ENCODE data around the gene TMEM128. TPM values are rescaled to one million over a fixed set of nuclear protein-coding genes. Genes with fewer than 3 reads are reported as not detected.

TMEM128 gene
- polyA plus RNA-seq, 1 experiment = 44.0 TPM

- Histone ChIP-seq H3K9me3 (ENCODE audit: control insufficient read depth, insufficient read depth, low read length) (peaks cover 7% of the 10 kb centered on the region; the same call in 1 of the 2 replicates), H3K4me3 (ENCODE audit: low read depth, low read length) (no peak overlapping the region), H3K27ac (ENCODE audit: low read depth, low read length) (no peak overlapping the region), H3K27me3 (ENCODE audit: control insufficient read depth, insufficient read depth, low read length) (peaks cover 39% of the 10 kb centered on the region)
- DNase-seq (ENCODE audit: low read depth, low spot score) = no peak
- CTCF ChIA-PET = no interaction called here
- POLR2A ChIA-PET = no interaction called here
- TF ChIP-seq, protein P1, sequence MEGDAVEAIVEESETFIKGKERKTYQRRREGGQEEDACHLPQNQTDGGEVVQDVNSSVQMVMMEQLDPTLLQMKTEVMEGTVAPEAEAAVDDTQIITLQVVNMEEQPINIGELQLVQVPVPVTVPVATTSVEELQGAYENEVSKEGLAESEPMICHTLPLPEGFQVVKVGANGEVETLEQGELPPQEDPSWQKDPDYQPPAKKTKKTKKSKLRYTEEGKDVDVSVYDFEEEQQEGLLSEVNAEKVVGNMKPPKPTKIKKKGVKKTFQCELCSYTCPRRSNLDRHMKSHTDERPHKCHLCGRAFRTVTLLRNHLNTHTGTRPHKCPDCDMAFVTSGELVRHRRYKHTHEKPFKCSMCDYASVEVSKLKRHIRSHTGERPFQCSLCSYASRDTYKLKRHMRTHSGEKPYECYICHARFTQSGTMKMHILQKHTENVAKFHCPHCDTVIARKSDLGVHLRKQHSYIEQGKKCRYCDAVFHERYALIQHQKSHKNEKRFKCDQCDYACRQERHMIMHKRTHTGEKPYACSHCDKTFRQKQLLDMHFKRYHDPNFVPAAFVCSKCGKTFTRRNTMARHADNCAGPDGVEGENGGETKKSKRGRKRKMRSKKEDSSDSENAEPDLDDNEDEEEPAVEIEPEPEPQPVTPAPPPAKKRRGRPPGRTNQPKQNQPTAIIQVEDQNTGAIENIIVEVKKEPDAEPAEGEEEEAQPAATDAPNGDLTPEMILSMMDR (IDR thresholded peaks at IDR 0.05; ENCODE audit: low read depth, low read length) = no peak
These were observed 20.3 kb downstream of the TMEM128 start for GRCh38 chr4:4227510-4228355.

DNA sequence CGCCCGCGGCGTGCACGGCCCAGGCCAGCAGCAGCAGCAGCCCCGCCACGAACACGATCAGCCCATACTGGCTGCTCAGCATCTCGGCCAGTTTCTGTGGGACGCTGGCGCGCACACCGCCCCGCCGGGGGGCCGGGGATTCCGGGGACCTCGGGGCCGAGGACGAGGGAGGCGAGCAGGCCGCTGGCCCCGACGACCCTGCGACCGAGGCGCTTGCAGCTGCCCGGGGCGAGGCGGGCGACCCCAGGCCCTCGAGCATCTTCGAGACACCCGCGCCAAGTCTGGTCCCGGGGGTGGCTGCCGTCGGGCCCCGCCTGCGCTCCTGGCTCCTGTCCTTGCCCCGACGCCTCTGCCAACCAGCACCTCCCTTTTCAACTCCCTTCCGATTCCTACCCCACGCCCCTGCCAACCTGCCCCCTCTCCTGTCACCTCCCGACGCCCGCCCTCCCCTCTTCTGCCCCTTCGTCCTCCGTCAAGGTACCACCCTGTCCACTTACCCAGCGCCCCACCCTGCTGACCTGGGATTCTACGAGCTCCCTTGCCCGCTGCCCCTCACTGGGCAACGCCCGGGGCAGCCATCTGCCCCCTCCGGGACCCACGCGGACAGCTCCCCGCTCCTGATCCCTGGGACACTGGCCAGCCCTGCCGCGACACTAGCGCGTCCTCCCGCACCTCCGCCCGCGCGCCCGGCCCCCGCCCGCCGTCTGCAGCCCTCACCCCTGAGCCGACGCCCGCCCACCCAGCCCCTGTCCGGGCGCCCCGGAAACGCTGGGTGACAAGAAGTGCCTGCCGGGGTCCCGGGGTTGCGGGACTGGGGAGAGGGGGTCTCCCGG, 21.2 kb downstream of the TMEM128 start, which contains the start of gene OTOP1:
Gene OTOP1 (minus strand): TSS at position 324 of the 833 bp plus-strand sequence. CDS start 65 bp downstream, at position 259.
- POLR2A ChIA-PET = no interaction called here
- no peak within 1 kb of the TSS for H3K27ac ChIP-seq (ENCODE audit: low read depth, low read length)
- DNase-seq (ENCODE audit: low read depth, low spot score) = no peak
- no peak within 1 kb of the TSS for H3K4me3 ChIP-seq (ENCODE audit: low read depth, low read length)
- TF ChIP-seq, protein P1 (IDR thresholded peaks at IDR 0.05; ENCODE audit: low read depth, low read length) = no peak
- peaks cover 7% of the 10 kb centered on the region; the same call in 1 of the 2 replicates for H3K9me3 ChIP-seq (ENCODE audit: control insufficient read depth, insufficient read depth, low read length)
- H3K27me3 ChIP-seq (ENCODE audit: control insufficient read depth, insufficient read depth, low read length) = peaks cover 40% of the 10 kb centered on the region
- CTCF ChIA-PET = no interaction called here

GRCh38 chr4:4225915-4226605, 22.0 kb downstream of the TMEM128 start:
- Histone ChIP-seq H3K27ac (ENCODE audit: low read depth, low read length) (no peak overlapping the region), H3K4me3 (ENCODE audit: low read depth, low read length) (no peak overlapping the region), H3K27me3 (ENCODE audit: control insufficient read depth, insufficient read depth, low read length) (peaks cover 40% of the 10 kb centered on the region), H3K9me3 (ENCODE audit: control insufficient read depth, insufficient read depth, low read length) (peaks cover 7% of the 10 kb centered on the region; the same call in 1 of the 2 replicates)
- no peak for DNase-seq (ENCODE audit: low read depth, low spot score)
- ChIA-PET POLR2A (no interaction called here), CTCF (no interaction called here)
- TF ChIP-seq, protein P1 (IDR thresholded peaks at IDR 0.05; ENCODE audit: low read depth, low read length) = no peak

DNA sequence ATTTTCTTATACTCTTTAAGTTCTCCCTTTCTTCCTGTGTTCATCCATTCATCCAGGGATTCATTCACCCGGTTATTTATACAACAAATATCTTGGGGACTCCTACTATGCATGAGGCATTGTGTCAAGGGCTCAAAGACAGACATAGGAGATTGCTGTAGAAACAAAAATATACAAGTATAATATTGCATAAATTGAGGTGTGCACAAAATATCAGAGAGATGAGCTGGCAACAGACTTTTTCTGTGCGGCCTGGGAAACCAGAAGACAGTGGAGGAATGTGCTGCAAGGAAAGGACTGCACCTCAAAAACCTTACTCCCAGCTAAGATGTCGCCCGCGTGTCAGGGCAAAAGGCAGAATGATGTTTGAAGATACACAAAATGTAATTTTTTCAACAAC, 30.9 kb downstream of the TMEM128 start:
- H3K27ac ChIP-seq (ENCODE audit: low read depth, low read length) = no peak overlapping the region
- no peak overlapping the region for H3K4me3 ChIP-seq (ENCODE audit: low read depth, low read length)
- DNase-seq (ENCODE audit: low read depth, low spot score) = no peak
- ChIA-PET CTCF (no interaction called here), POLR2A (no interaction called here)
- H3K9me3 ChIP-seq (ENCODE audit: control insufficient read depth, insufficient read depth, low read length) = no peaks in the 10 kb centered on the region
- TF ChIP-seq, protein P1 (IDR thresholded peaks at IDR 0.05; ENCODE audit: low read depth, low read length) = no peak
- H3K27me3 ChIP-seq (ENCODE audit: control insufficient read depth, insufficient read depth, low read length) = no peaks in the 10 kb centered on the region
